Right kidney (tissue), 1 donor: ENCODE data around the gene ARSA.

Source experiments
- DNase-seq: peaks from one replicate; pipeline ENCODE4 v3.0.0-alpha.2; 2016

ARSA gene

DNA sequence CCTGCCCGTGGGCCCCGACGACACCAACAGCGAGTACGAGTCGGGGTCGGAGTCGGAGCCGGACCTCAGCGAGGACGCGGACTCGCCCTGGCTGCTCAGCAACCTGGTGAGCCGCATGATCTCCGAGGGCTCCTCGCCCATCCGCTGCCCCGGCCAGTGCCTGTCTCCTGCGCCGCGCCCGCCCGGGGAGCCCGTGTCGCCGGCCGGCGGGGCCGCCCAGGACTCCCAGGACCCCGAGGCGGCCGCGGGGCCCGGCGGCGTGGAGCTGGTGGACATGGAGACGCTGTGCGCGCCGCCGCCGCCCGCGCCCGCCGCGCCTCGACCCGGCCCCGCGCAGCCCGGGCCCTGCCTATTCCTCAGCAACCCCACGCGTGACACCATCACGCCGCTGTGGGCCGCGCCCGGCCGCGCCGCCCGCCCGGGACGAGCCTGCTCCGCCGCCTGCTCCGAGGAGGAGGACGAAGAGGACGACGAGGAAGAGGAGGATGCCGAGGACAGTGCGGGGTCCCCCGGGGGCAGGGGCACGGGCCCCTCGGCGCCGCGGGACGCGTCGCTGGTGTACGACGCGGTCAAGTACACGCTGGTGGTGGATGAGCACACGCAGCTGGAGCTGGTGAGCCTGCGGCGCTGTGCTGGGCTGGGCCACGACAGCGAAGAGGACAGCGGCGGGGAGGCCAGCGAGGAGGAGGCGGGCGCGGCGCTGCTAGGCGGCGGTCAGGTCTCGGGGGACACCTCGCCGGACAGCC, 23.5 kb downstream of the ARSA start:
- no peak for DNase-seq

DNA sequence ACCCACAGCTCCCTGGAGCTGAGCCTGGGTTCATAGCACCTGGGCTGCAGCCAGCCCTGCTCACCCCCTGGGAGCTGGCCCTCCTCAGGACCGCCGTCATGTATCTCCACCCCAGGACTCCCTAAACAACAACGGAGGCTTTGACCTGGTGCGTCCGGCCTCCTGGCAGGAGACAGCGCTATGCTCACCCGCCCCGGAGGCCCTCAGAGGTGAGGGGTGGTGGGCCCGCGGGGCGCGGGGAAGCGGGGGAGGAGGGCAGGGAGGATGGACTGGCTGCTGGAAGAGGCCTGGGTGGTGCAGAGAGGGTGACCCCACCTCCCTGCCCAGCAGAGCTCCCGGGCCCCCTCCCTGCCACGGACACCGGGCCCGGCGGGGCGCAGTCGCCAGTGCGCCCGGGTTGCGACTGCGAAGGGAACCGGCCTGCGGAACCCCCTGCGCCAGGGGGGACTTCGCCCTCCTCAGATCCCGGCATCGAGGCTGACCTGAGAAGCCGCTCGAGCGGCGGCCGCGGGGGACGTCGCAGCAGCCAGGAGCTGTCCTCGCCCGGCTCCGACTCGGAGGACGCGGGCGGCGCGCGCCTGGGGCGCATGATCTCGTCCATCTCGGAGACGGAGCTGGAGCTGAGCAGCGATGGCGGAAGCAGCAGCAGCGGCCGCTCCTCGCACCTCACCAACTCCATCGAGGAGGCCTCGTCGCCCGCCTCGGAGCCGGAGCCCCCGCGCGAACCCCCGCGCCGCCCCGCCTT, 24.3 kb downstream of the ARSA start:
- DNase-seq = no peak

DNA sequence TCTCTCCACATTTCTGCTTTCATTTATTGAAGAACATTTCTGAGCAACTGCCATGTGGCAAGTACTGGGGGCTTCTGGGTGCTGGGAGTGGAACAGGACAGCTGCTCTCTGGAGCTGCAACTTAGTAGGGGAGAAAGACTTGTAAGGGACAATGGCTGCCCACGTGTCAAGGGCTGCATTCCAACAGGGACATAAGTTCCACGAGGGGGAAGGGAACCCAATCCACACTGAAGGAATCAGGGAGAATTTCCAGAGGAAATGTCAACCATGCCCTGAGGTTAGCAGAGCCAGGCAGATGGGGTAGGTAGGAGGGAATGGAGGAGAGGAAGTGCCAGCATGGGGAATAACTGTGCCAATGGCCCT, 25.6 kb downstream of the ARSA start:
- no peak for DNase-seq

DNA sequence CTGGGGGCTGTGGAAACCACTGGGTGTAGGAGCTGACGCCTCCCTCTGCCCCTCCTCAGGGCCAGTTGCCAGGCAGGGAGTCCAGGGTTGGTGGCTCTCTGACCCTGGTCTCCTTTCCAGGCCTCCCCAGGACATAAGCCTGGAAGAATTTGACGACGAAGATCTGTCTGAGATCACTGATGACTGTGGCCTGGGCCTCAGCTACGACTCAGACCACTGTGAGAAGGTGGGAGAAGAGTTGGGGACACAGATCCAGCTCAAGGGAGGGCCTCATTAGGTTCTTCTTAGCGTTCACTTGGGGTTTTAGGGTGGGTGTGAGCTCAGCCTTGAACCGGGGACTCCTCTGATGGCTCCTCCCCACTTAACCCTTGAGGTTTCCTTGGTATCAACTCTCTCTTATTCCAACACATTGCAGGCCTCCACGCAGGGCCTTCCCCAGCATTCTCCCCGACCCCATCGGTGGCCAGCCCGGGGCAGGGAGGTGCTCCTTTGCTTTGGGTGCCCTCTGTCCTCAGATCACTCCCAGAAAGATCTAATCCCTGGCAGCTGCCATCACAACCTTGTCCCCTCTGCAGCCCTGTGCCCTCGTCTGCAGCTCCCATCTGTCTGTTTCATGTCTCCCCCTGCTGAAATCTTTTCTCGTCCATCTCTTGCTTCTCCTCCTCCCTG, 26.1 kb downstream of the ARSA start:
- no peak for DNase-seq

- DNase-seq = no peak
Measured at GRCh38 chr22:50600967-50601668, 26.8 kb downstream of the ARSA start.

- no peak for DNase-seq
Measured at GRCh38 chr22:50600538-50600937, 27.4 kb downstream of the ARSA start, which contains the start of gene MAPK8IP2. Gene MAPK8IP2, plus strand, starts transcription at chr22:50600793. Its CDS starts 26 bp downstream, at chr22:50600819.

DNA sequence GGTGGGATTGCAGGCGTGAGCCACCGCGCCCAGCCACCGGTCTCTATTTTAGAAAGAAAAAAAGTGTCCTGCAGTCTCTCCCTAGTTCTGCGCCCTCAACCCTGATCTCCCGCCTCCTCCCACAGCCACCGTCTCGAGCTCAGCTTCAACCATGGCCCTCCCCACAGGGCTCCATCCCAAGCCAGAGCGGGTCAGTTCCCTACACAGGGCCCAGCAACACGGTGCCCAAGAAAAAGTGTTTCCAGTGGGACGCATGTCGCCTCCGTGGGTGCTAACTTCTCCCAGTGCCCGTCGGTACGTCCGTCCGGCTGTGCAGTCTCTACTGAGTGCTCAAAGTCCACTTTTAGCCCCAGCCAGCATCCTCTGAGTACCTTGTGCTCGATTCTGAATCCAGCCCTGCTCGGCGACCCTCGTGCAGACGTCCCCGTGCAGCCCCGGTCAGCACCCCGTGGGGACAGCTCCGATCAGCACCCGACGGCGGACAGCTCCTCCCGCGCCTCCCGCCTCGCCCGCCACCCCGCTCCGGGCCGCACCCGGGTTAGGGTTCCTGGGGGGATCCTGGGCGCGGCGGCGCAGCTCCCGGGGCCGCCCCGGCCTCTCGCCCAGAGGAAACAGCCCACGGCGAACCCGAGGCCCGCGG, 28.0 kb downstream of the ARSA start:
- DNase-seq = peak; percentile 61

- DNase-seq = no peak
Measured at GRCh38 chr22:50597097-50597496, 30.9 kb downstream of the ARSA start.

- DNase-seq = no peak
Measured at GRCh38 chr22:50595189-50595588, 32.8 kb downstream of the ARSA start.

GRCh38 chr22:50587407-50587806, 40.5 kb downstream of the ARSA start:
- no peak for DNase-seq

DNA sequence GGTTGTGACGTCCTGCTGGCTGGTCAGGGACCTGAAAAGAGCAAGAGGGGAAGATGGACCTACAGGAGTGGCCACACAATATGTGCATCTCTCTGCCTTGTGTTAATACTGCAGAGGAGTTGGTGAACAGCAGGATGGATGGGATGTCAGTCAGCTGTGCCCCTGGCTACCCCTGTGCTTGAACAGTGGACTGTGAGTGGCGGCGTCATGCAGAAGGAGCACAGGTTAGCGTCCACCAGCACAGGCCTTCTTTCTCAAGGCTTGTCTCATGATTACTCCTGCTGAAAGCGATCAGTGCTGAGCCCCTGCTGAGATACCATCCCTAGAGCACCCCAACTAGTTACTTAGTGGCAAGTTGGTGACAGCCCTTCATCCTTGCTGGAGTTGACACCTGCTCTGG, 41.5 kb downstream of the ARSA start:
- no peak for DNase-seq

GRCh38 chr22:50585781-50586180, 42.2 kb downstream of the ARSA start:
- DNase-seq = no peak

DNA sequence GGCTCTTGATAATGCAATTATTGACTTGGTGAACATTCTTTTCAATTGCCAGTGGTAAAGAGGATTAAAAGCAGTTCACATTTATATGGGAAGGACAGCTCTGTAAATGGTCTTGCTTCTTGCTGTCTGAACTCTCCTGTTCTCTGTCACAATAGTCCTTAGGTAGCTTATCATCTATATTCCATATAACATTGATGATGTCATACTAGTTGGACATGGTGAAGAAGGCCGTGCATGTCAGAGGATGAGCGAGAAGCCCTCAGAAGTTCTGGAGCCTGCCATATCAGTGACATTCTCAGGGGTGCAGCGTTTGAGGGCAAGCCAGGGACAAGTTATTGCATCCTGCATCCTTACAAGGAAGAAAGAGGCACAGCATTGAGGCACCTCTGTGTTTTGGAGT, 42.7 kb downstream of the ARSA start:
- DNase-seq = no peak

DNA sequence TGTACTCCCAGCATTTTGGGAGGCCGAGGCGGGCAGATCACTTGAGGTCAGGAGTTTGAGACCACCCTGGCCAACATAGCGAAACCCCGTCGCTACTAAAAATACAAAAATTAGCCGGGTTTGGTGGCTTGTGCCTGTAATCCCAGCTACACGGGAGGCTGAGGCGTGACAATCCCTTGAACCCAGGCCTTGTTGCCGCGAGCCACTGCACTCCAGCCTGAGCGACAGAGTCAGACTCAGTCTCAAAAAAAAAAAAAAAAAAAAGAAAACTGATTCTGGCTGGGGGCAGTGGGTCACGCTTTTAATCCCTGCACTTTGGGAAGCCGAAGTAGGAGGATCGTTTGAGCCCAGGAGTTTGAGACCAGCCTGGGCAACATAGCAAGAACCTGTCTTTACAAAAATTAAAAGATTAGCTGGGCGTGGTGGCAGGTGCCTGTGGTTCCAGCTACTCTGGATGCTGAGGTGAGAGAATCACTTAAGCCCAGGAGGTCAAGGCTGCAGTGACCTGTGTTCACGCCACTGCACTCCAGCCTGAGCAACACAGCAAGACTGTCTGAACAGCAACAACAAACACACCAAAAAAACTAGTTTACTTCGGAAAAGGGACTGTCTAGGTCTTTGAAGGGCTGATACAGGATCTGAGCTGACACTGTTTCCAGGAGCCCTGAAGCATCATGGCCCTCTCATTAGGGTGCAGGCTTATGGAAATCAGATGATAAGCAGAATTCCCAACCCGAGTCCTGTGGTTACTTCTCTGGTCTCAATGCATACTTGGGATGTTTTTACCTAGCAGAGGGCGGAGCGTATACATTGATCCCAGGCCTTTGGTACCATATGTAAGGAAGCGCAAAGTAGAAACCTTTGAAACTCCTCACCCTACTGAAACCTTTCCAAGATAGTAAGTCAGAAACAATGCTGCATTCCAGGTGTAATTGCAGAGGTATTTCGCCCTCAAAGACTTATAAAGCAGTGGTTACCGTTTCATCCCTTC, 43.6 kb downstream of the ARSA start:
- no peak for DNase-seq

- DNase-seq = peak; percentile 95
Measured at GRCh38 chr22:50583294-50583861, 44.6 kb downstream of the ARSA start.

GRCh38 chr22:50582493-50583293, 45.3 kb downstream of the ARSA start, which contains the start of gene CHKB:
Gene CHKB, minus strand, starts transcription at chr22:50582849. Its CDS starts 68 bp downstream, at chr22:50582781.
- peak; percentile 99 for DNase-seq

DNA sequence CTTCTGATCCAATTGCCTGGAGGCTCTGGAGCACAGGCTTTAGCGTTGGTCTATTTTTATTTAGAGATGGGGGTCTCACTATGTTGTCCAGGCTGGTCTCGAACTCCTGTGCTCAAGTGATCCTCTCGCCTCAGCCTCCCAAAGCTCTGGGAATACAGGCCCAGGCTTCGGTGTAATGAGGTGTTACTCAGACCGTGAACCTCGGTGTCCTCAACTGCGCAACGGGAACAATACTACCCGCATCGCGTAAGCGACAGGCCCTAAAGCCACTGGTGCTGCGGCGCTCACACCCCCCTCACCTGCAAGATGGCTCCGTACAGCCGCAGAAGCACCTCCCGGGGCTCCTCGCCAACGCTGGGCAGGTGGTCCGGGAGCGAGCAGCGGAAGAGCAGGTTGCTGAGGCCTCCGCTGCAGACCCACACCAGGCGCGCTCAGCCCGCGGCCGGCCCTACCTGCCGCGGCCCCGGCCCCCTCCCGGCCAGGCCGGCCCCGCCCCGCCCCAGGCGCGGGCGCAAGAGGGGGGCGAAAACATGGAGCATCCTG, 45.9 kb downstream of the ARSA start:
- DNase-seq = no peak

DNA sequence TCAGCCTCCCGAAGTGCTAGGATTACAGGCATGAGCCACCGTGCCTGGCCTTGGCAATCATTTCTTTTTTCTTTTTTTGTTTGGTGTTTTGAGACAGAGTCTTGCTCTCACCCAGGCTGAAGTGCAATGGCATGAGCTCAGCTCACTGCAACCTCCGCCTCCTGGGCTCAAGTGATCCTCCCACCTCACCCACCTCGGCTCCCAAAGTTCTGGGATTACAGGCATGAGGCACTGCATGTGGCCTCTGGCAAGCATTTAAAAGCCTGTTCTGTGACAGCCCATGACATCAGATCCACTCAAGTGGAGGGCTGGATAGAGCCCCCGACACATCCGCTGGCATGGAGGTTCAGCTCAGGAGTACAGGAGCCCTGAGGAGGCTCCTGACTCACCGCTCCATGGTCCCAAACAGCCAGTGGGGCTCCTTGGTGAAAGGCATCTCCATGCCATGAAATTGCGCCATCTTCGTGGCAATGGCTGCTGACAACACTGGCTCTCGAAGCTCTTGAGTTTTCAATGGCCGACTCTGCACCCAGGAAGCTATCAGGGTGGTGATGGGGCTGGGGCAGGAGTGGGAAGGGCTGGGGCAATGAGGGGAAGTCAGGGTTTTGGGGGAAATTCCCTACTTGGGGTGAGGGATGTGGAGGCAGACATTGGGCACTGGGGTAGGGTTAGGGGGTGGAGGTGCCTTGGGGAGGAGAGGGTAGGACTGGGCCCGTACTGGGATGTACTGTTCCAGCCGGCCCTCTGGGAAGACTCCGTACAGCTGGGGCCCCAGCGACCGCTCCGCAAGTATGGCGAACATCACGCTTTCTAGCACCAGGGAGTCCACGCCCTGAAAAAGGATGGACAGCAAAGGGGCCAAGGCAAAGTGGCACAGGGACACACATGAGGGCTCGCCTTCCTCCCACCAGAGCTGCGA, 46.7 kb downstream of the ARSA start:
- DNase-seq = no peak
